HG02884 (cell line): ENCODE results near the gene REPIN1.
"Not testable (repeated sequence)": the region's sequence is repeated elsewhere in the genome, so short reads cannot be mapped to it uniquely, and the experiment has no call there.

Experiments used
- ATAC-seq: cut with Tn5 transposase; IDR thresholded peaks from one replicate; pipeline ENCODE4 v1.9.1; 2021; ENCODE audit warnings: mild to moderate bottlenecking, moderate library complexity; ENCODE audit not compliant: unreplicated experiment

The REPIN1 gene

DNA sequence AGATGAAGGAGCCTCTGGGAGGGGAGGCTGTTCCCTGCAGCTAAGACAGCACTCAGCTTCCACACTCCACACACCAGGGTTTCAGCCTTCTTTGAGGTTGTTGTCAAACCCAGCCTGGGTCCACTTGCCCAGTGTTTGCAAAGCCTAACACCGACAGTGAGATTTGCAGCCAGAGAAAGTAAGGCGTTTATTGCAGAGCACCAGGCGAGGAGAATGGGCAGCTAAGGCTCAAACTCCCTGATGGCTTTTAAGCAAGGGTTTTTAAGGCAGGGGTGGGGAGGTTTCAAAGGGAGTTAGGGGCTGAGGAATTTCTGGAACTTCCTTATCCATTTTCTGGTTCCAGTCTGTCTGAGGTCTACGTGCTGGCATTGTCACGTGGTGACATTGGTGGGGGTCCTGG is 5.8 kb downstream of the REPIN1 start:
- ATAC-seq, result no peak

DNA sequence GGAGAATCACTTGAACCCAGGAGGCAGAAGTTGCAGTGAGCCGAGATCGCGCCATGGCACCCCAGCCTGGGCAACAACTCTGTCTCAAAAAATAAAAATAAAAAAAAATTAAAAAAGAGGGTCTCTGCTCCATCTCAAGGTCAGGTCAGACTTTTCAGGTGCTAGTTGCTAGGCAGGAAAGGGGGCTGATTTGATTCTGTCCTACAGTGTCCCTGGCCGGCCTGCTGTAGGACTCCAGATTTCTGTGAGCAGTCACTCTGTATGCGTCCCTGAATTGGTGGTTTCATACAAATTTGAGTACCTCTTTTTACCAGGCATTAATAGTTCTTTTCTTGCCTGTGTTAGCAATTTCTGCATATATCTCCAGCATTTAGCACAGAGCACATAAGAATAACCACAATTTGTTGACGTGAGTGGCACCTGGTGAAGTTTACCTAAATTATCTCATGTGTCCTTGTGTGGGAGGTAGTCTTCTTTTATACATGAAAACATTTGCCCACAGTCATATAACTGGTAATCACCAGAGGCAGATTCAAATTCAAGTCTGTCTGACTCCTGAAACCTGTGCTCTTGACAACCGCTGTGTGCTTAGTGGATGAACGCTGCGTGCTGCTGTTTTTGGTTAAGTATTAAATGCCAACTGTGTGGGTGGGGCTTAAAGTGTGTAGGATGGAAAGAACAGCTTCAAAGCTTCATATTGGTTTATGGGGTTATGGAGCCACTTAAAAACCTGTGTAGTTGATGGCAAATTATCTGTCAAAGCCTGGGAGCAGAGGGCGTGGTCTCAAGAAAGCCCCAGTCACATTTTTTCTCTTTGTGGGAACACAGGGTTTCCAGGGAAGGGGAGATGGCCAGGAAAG is 7.3 kb downstream of the REPIN1 start:
- ATAC-seq, result no peak

DNA sequence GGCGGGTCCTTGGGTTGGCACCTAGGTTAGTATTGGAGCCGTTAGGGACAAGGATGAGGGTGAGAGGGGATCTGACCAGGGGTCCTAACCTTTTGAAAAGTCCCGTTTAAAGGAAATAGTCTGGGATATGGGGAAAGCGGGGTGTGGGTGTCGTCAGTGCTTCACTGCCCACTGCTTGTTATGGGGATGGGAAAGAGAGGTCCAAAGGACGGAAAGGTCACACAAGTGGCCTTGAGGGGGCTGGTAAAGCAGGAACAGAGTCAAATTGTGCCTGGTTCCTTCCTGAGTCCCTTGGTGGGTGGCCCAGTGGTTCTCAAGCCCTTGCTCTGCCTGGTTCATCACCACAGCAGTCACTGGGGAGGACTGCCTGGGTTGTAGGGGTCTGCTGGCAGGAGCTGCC is 7.9 kb downstream of the REPIN1 start:
- ATAC-seq, result no peak

DNA sequence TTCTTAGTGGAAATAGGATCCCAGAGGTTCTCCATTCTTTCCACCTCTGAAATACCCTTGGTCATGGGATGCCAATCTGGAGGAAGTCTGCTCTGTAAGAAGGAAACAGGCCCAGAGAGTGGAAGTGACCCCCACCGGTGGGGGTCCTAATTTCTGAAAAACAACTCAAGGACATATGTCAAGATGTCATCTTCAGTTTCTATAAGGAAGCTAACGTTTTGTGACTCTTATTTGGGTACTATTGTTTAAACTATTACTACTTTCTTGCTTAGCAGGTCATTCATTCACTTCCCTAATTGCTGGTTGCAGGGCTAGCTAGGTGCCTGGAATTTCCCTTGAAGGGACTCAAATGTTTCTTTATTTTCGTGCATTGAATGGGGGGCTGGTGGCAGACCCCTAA is 8.6 kb downstream of the REPIN1 start:
- ATAC-seq, result no peak

DNA sequence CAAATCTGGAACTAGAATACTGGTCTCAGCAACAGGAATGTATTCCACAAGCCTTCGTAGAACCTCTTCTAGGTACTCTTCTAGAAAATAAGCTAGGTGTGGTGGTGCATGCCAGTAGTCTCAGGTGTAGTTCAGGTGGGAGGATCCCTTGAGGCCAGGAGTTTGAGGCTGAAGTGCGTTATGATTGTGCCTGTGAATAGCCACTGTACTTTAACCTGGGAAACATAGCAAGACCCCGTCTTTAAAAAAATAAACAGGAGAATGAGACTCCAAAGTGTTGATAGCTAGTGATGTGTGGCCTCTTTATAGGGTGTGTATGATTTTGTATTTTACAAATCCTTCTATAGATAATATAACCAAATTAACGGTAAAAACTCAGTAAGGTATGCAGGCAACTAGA is 9.0 kb downstream of the REPIN1 start:
- no peak for ATAC-seq

DNA sequence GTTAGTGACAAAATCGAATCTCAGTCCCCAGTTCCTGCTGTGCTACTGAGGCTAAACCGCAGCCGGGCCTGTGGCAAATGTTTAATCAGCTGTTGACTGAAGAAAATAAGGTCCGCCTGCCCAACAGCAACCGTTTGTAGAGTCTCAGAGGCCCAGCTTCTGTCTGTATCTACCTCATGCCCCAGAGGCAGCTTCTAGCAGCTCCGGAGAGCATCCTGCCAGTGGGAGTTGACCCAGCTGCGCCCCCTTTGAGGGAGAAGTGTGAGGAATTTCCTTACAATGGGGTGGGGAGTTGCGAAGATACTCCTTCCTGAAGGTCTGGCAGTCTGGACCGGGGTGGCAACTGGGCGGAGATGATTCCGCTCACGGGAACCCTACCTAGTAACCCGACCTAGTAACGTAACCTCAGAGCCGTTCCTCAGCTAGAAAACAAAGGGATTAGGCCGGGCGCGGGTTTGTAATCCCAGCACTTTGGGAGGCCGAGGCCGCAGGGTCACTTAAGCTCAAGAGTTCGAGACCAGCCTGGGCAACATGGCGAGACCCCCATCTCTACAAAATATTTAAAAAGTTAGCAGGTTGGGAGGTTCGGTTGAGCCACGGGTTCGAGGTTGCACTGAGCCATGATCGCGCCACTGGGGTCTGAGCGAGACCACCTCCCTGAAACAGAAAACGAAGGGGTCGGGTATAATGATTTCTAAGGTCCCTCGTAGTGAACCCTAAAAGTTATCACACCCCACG is 9.7 kb downstream of the REPIN1 start:
- ATAC-seq, result no peak

DNA sequence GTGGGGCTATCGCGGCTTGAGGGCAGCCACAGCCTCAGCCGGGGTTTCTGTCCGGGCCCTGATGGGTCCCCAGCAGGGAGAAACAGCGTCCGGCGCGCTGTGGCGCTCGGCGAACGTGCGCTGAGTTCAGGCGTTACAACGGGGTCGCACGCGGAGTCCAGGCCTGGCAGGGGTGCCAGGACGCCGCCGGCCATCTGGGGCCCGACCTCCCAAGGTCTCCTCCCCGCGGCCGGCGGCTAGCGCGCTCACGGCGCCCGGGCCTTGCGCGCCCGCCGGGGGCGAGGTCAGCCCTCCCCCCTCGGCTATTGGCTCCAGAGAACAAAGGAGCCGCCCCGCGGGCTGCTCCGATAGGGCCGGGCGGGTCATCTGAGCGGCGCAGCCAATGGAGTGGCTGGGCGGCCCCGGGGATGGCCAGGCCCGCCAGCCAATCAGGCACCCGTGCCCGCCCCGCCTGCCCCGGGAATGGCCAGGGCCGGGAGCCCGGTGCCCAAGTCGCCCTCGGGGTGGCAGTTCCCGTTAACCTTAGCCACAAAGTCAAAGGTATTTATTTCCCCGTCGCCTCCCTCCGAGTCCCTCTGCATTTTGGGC is 10.3 kb downstream of the REPIN1 start, which contains the start of gene ZNF775:
Gene ZNF775, plus strand, starts transcription at position 478 of the 588 bp plus-strand sequence. CDS start 9,141 bp downstream, outside the sequence.
- ATAC-seq, result peak; percentile 72

DNA sequence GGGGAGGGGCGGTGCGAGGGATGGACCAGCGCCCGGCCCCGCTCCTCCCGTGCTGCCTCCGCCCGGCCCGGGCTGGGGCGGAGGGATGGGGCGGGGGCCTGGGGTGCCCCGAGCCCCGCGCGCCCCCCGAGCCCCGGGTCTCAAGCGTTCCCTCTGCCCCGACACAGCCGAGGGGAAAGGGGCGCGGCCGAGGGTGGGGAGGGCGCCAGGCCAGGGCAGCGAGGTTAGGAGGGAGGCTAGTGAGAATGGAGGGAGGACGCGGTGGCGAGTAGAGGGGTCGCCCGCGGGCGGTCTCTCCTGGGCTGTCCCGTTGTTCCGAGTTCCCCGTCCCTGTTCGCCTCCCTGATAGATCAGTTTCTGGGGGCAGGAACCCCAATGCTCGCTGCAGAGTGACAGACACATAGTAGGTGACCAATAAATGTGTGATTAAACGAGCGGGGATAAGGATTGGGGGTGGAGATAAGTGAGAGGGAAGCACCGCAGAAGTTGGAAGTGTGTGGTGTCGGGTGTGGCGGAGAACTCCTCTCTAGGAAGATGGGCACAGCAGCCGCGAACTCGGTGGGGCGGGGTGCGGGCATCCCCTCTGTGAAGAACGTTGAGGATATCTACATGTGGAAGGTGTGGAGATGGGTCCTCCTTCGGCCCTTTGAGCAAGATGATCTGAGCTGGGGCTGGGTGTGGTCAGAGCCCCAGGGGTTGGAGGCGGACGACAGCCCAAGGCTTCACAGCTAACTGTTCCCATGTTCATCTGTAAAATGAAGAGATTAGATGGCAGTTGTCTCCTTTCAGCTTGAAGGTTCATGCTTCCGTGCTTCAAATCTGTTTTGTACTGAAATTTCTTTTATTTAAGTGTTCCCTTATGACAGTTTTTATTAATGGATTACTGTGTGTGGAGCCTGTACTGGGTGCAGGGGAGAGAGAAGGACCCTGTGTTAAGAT is 11.1 kb downstream of the REPIN1 start:
- ATAC-seq, result peak; percentile 1

DNA sequence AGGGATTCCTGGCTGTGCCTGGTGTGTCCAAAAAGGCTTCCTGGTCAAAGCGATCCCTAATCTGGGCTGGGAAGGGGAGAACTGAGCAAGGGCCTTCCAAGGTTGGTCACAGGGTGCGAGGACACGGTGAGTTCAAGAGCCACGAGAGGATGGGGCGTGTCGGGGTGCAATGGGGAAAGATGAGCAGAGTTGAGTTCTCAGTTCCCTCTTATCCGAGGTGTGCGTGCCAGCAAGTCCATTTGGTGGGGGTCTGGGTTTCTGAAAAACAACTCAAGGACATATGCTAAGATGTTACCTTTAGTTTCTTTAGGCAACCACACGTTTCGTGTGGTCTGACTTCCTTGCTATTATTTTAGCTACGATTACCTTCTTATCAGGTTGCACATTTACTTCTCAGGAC is 11.8 kb downstream of the REPIN1 start:
- ATAC-seq, result peak; percentile 20

DNA sequence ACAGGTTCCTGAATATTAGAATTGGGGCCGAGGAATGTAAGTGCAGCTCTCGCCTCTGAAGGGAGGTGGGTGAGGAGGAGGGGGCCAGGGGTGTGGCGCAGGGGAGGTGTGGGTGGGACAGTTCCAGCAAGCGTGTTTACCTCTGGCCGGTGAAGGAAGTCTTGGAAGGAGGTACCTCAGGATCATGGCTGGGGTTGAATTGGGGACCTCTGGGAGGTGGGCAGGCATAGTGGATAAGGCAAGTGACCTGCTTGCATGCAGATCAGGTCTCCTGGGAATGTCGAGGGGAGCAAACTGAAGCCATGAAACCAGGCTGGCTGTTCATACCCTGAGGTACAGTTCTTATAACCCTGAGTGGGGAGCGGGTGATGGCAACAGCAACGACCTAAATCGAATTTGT is 12.5 kb downstream of the REPIN1 start:
- ATAC-seq, result no peak

DNA sequence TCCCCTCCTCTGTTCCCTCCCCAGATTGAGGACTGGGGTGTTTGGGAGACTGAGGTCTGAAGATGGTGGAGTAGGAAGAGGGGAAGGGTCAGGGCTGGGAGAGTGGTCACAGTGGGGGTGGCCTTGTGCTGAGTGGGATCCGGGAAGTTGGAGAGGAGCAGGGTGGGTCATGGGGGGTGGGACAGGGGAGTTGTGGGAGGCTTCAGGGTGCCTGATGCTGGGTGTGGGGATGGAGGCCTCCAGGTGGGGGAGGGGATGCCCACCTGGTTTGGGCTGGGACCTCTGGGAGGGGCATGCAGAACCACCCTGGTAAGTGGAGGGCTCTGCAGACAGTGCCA is 13.1 kb downstream of the REPIN1 start:
- no peak for ATAC-seq

DNA sequence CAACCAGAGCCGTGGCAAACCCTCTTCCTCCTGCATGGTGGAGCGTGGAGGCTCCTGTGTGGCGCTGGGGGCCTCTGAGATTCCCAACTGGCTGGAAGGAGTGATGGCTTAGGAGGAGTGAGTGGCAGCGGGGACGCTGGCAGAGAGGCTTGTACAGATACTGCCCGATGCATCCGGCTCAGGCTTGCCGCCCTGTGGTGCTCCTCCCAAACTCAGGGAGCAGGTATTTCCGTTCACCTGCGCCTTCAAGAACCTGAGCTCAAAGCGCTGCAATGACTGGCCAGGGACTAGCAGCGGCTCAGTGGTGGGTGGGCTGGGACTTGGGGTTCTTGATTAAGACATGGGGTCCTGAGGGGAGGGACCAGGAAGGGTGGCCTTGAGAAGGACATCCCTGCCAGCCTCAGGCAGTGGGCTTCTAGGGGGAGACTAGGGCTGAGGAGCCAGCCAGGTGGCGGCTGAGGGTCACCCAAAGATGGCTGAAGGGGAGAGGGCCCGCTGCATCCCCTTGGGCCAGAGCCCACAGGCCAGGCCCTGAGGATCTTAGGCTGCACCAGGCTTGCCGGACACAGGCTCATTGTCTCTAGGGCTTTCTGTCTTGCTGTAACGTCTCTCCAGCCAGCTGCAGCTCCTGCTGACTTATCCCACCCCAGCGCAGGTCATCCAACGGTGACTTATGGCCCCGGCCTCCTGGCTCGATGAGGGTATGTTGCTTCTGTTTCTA is 13.7 kb downstream of the REPIN1 start:
- no peak for ATAC-seq

DNA sequence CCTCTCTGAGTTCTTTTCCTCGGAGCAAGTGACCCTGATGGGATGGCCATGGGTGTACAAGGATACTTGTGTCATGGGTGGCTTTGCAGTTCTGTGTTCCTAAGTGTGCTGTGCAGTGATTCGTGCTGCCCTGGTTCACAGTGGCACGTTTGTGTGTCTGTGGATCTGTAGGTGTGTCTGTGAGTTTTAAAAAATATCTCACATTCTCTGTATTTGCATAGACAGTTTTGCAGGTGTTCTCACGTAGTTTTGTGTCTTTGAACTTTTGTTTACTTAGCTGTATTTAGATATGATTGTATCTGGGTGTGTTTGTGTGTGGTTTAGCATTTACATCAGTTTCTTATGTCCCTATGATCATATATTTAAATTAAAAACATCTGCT is 14.2 kb downstream of the REPIN1 start:
- ATAC-seq, result no peak

DNA sequence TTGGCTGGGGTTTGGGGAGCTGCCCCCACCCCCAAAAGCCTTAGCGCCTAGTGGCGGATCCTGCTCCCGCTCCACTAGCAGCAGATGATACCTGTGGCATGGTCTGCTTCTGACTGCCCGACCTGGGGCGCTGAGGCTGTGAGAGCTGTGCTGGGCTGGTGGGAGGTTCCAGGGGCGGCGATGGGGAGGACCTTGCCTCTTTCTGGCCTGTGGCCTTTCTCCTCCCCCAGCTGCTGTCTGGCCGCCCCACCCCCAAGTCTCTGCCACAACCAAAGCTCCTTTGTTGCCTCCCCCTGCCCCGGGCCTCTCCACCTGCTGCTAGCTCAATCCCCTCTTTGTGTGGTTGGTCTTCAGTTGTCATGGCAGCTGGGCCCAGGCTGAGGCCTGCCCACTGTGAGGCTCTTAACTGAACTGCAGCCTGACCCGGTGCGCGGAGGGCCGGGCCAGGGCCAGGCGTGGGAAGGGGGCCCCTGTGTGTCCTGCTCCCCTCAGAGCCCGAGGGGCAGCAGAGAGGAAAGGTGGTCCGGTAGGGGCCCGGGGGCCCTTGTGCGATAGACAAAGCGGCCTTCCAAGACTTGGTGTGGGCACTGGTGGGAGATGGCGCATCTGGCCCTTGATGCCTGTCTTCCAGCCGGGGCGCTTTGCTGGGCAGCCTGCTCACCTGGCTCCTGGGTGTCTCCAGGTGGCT is 15.2 kb downstream of the REPIN1 start:
- ATAC-seq, result no peak

DNA sequence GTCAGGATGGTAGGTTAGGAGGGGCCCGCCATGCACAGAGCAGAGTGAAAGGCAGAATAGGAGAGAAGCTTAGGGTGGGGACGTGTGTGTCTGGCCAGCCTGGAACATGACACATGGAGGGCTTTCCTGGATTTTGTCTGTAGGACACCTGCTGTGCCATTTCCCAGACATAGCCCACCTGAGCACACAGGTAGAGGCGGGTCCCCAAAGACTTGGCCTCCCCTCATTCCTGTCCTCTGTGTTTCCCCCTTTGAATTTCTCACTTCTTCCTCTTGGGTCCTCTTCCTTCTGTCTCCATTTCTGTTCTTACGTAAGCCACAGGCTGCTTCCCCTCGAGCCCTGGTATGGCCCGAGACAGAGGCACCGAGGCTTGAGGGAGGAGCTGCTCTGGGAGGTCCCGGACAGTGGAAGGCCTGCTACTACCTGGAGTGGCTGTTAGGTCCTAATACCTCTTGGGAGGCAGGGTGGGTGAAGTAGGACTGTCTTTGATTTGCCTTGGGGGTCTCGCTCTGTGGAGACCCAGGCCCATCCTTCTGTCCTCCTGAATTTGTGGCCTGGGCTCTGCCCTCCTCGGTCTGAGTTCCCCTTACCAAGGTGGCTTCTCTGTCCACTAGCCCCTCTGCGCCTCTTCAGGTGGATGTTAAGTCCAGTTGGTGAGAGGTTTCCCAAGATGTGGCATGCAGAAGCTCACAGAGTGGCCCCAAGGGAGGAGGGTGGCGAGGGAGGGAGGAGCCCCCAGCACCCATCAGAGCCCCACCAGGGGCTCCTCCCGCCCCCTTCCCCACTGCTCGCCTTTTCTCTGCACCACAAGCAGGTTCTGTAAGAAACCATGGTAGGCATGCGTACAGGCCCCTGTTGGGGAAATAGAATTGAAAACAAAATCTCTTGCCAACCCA is 16.0 kb downstream of the REPIN1 start:
- no peak for ATAC-seq

DNA sequence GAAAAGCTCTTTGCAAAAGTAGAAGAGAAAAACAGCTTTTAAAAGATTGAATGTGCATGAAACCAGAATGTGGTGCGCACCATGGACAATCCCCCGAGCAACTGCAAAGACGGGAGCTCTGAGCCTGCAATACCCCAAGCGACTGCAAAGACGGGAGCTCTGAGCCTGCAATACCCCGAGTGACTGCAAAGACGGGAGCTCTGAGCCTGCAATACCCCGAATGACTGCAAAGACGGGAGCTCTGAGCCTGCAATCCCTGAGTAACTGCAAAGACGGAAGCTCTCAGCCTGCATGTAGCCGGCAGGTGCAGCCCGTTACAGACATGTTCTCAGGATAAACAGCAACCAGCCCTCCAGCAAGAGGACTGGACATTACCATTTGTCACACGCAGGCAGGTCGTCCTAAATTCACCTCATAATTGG is 16.7 kb downstream of the REPIN1 start:
- ATAC-seq, result no peak

DNA sequence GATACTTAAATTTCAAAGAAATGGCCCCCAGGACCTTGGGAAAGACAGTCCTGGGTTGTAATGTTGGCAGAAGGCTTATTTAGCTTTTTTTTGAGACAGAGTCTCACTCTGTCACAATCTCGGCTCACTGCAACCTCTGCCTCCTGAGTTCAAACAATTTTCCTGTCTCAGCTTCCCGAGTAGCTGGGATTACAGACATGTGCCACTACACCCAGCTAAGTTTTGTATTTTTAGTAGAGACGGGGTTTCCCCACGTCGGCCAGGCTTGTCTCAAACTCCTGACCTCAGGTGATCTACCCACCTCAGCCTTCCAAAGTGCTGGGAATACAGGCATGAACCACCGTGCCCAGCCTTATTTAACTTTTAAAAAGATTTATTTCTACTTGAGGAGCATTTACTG is 17.3 kb downstream of the REPIN1 start:
- ATAC-seq, result not testable (repeated sequence)

DNA sequence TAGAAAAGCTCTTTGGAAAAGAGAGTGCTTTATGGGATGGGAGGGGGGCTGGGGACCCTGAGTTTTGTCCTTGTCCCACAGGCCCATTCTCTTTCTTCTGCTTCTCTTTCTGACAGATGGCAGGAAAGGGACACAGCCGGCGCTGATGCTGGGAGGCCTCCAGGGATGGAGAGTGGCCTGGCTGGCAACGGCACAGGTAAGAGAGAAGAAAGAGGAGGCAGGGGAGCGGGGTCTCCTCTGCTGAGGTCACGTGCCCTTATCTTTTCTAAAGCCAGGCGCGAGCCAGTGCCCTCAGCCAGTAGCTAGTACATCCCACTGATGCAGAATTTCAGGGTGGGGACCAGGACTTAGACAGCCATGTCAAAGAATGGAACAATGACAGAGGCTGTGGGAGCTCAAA is 19.7 kb downstream of the REPIN1 start:
- ATAC-seq, result no peak
